Loucy (cell line): ENCODE results near the gene SLC28A1.

Source experiments
- H2AFZ ChIP-seq: fragments of 200-600 bp; sonication (generic); 2 replicates; pipeline ENCODE4 v1.6.0; 2016; ENCODE audit warnings: antibody characterized with exemption, mild to moderate bottlenecking, low read length, moderate library complexity
- H3F3A ChIP-seq: fragments of 200-600 bp; 2 replicates; pipeline ENCODE4 v1.6.0; 2016; ENCODE audit warnings: antibody characterized with exemption, low read depth, mild to moderate bottlenecking
- H3K27me3 ChIP-seq: fragments of 200-600 bp; sonication (generic); 2 replicates; pipeline ENCODE4 v1.6.1; 2014; ENCODE audit warnings: low read length, mild to moderate bottlenecking; ENCODE audit not compliant: insufficient read depth, poor library complexity, severe bottlenecking
- H3K36me3 ChIP-seq: fragments of 200-600 bp; sonication (generic); 2 replicates; pipeline ENCODE4 v1.6.1; 2016; ENCODE audit warnings: low read length; ENCODE audit not compliant: insufficient read depth
- H3K4me1 ChIP-seq: fragments of 200-600 bp; sonication (generic); 2 replicates; pipeline ENCODE4 v1.5.1; 2014; ENCODE audit warnings: low read length, mild to moderate bottlenecking; ENCODE audit not compliant: insufficient read depth, poor library complexity, severe bottlenecking
- H3K4me2 ChIP-seq: fragments of 200-600 bp; sonication (generic); 2 replicates; pipeline ENCODE4 v1.6.0; 2014; ENCODE audit warnings: antibody characterized with exemption, low read length, low read depth, mild to moderate bottlenecking; ENCODE audit not compliant: poor library complexity, severe bottlenecking
- H3K4me3 ChIP-seq: fragments of 200-600 bp; sonication (generic); 2 replicates; pipeline ENCODE4 v1.5.1; 2014; ENCODE audit warnings: low read length, mild to moderate bottlenecking, mixed read lengths; ENCODE audit not compliant: poor library complexity, severe bottlenecking
- H3K79me2 ChIP-seq: fragments of 200-600 bp; sonication (generic); 2 replicates; pipeline ENCODE4 v1.6.1; 2014; ENCODE audit warnings: low read length; ENCODE audit not compliant: insufficient read depth
- H3K9ac ChIP-seq: fragments of 200-600 bp; sonication (generic); 2 replicates; pipeline ENCODE4 v1.6.0; 2014; ENCODE audit warnings: mild to moderate bottlenecking, low read depth, low read length, moderate library complexity; ENCODE audit not compliant: poor library complexity, severe bottlenecking
- H3K9me2 ChIP-seq: fragments of 200-600 bp; sonication (generic); replicated peaks from 2 replicates; pipeline ENCODE4 v1.6.1; 2016; ENCODE audit warnings: low read depth, low read length, mixed read lengths
- H3K9me3 ChIP-seq: fragments of 200-600 bp; sonication (generic); 2 replicates; pipeline ENCODE4 v1.6.1; 2014; ENCODE audit warnings: mild to moderate bottlenecking, antibody characterized with exemption, low read length, low read depth; ENCODE audit not compliant: insufficient read depth
- H4K20me1 ChIP-seq: fragments of 200-600 bp; sonication (generic); 2 replicates; pipeline ENCODE4 v1.6.0; 2014; ENCODE audit warnings: antibody characterized with exemption, low read length, mild to moderate bottlenecking; ENCODE audit not compliant: insufficient read depth, poor library complexity, severe bottlenecking
- EZH2phosphoT487 ChIP-seq: fragments of 200-600 bp; IDR thresholded peaks from 2 replicates; pipeline ENCODE4 v1.6.1; 2018; ENCODE audit warnings: antibody characterized with exemption, mild to moderate bottlenecking, moderate library complexity, borderline replicate concordance
- TF ChIP-seq, protein P1 (sequence below): fragments of 200-600 bp; sonication (generic); conservative IDR thresholded peaks from 2 replicates; pipeline ENCODE4 v1.5.1; 2014; ENCODE audit warnings: mild to moderate bottlenecking, antibody characterized with exemption, low read length

Gene SLC28A1

DNA sequence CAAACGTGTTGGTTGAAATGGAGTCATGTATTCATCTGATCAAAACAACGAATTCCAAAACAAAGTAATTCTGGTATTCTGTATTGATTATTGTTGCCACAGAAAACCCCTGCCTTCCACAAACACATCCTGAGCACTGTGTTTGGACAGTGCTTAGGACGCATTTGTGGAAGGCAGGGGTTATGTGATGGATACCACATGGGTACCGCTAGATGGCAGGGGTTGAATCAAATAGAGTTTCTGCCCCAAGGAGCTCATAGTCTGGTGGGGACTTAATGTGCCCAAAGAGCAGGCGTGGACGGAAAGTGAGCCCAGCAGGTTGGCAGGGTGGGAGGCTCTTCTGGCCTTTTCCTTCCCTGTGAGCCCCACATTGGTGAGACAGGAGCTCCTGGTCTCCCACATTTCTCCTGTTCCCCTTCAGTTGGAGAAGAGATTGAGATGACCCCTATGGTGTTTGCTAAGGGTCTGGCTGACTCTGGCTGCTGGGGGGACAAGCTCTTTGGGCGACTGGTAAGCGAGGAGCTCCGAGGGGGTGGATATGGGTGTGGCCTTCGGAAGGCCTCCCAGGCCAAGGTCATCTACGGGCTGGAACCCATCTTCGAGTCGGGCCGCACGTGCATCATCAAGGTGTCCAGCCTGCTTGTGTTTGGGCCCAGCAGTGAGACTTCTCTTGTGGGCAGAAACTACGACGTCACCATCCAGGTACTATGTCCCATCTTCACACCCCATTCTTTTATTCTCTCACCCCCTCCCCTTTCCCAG lies 22.1 kb upstream of the SLC28A1 start:
- H3K4me3 ChIP-seq = no peak overlapping the region
- no peak overlapping the region for H3K9ac ChIP-seq
- no peaks in the 10 kb centered on the region for H3K79me2 ChIP-seq
- no peaks in the 10 kb centered on the region for H3K9me3 ChIP-seq
- H3K9me2 ChIP-seq = no peaks in the 10 kb centered on the region
- H3K4me1 ChIP-seq = no peaks in the 10 kb centered on the region
- TF ChIP-seq, protein P1, sequence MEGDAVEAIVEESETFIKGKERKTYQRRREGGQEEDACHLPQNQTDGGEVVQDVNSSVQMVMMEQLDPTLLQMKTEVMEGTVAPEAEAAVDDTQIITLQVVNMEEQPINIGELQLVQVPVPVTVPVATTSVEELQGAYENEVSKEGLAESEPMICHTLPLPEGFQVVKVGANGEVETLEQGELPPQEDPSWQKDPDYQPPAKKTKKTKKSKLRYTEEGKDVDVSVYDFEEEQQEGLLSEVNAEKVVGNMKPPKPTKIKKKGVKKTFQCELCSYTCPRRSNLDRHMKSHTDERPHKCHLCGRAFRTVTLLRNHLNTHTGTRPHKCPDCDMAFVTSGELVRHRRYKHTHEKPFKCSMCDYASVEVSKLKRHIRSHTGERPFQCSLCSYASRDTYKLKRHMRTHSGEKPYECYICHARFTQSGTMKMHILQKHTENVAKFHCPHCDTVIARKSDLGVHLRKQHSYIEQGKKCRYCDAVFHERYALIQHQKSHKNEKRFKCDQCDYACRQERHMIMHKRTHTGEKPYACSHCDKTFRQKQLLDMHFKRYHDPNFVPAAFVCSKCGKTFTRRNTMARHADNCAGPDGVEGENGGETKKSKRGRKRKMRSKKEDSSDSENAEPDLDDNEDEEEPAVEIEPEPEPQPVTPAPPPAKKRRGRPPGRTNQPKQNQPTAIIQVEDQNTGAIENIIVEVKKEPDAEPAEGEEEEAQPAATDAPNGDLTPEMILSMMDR = no peak
- TF ChIP-seq EZH2phosphoT487 = no peak
- H3K4me2 ChIP-seq = no peak overlapping the region
- H3K36me3 ChIP-seq = no peaks in the 10 kb centered on the region
- H3K27me3 ChIP-seq = no peaks in the 10 kb centered on the region
- no peak overlapping the region for H2AFZ ChIP-seq
- H3F3A ChIP-seq = no peaks in the 10 kb centered on the region
- H4K20me1 ChIP-seq = no peaks in the 10 kb centered on the region

- no peaks in the 10 kb centered on the region for H3F3A ChIP-seq
- H3K4me1 ChIP-seq = no peaks in the 10 kb centered on the region
- H3K9ac ChIP-seq = no peak overlapping the region
- H3K9me2 ChIP-seq = no peaks in the 10 kb centered on the region
- H4K20me1 ChIP-seq = no peaks in the 10 kb centered on the region
- H3K4me3 ChIP-seq = no peak overlapping the region
- no peak for TF ChIP-seq EZH2phosphoT487
- TF ChIP-seq, protein P1 = no peak
- H3K4me2 ChIP-seq = no peak overlapping the region
- no peak overlapping the region for H2AFZ ChIP-seq
- H3K27me3 ChIP-seq = no peaks in the 10 kb centered on the region
- H3K79me2 ChIP-seq = no peaks in the 10 kb centered on the region
- H3K36me3 ChIP-seq = no peaks in the 10 kb centered on the region
- no peaks in the 10 kb centered on the region for H3K9me3 ChIP-seq
Measured at GRCh38 chr15:84863565-84864443, 20.7 kb upstream of the SLC28A1 start.

DNA sequence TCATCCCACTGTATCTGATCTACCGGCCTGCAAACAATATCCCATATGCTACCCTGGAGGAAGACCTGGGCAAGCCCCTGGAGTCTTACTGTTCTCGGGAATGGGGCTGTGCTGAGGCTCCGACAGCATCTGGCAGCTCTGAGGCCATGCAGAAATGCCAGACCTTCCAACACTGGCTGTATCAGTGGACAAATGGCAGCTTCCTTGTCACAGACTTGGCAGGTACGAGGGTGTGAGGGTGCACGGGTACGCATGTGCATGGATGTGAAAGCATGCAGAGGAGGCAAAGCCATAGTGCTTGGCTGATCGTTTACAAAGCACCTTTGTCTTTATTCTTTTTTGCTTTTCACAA lies 20.0 kb upstream of the SLC28A1 start:
- no peaks in the 10 kb centered on the region for H3K27me3 ChIP-seq
- H3K4me2 ChIP-seq = no peak overlapping the region
- H4K20me1 ChIP-seq = no peaks in the 10 kb centered on the region
- H3F3A ChIP-seq = no peaks in the 10 kb centered on the region
- H2AFZ ChIP-seq = no peak overlapping the region
- H3K9me2 ChIP-seq = no peaks in the 10 kb centered on the region
- no peaks in the 10 kb centered on the region for H3K36me3 ChIP-seq
- no peak overlapping the region for H3K9ac ChIP-seq
- H3K4me3 ChIP-seq = no peak overlapping the region
- H3K4me1 ChIP-seq = no peaks in the 10 kb centered on the region
- TF ChIP-seq, protein P1 = no peak
- TF ChIP-seq EZH2phosphoT487 = no peak
- H3K79me2 ChIP-seq = no peaks in the 10 kb centered on the region
- H3K9me3 ChIP-seq = no peaks in the 10 kb centered on the region
